SK-N-SH treated with all-trans-retinoic acid at 6 μM for 48 hours (cell line): ENCODE measurements around the gene SETD4.

Experiments used
- ATAC-seq: fragments of 200-7000 bp; cut with Tn5 transposase; 3 replicates; pipeline ENCODE4 v1.9.1; 2020; ENCODE audit warnings: mild to moderate bottlenecking, moderate library complexity
- ARNTL ChIP-seq: fragments of 450-650 bp; formaldehyde crosslinking; IDR thresholded peaks from 2 replicates; pipeline ENCODE4 v1.5.0; 2020; ENCODE audit warnings: low read depth, mild to moderate bottlenecking, moderate library complexity, borderline replicate concordance
- BACH2 ChIP-seq: fragments of 250-450 bp; sonication (Bioruptor Pico); IDR thresholded peaks from 2 replicates; pipeline ENCODE4 v1.9.0; 2021; ENCODE audit warnings: mild to moderate bottlenecking, borderline replicate concordance
- CREB5 ChIP-seq: fragments of 250-450 bp; sonication (Bioruptor Pico); IDR thresholded peaks from 2 replicates; pipeline ENCODE4 v1.5.1; 2020; ENCODE audit warnings: low read depth, mild to moderate bottlenecking, moderate library complexity
- CSDC2 ChIP-seq: fragments of 250-450 bp; sonication (Bioruptor Pico); IDR thresholded peaks from 2 replicates; pipeline ENCODE4 v1.5.0; 2020; ENCODE audit warnings: mild to moderate bottlenecking, moderate library complexity
- ESRRG ChIP-seq: fragments of 250-450 bp; sonication (Bioruptor Pico); IDR thresholded peaks from 2 replicates; pipeline ENCODE4 v1.6.1; 2021; ENCODE audit warnings: mild to moderate bottlenecking
- GLIS3 ChIP-seq: fragments of 250-450 bp; sonication (Bioruptor Pico); IDR thresholded peaks from 2 replicates; pipeline ENCODE4 v1.5.0; 2020; ENCODE audit warnings: mild to moderate bottlenecking, moderate library complexity
- OSR1 ChIP-seq: fragments of 250-450 bp; sonication (Bioruptor Pico); IDR thresholded peaks from 2 replicates; pipeline ENCODE4 v1.8.0; 2022; ENCODE audit warnings: moderate library complexity, mild to moderate bottlenecking, inconsistent platforms
- PATZ1 ChIP-seq: fragments of 250-450 bp; sonication (Bioruptor Pico); IDR thresholded peaks from 2 replicates; pipeline ENCODE4 v1.8.0; 2020; ENCODE audit warnings: mild to moderate bottlenecking, moderate library complexity, borderline replicate concordance
- POU6F1 ChIP-seq: fragments of 250-450 bp; sonication (Bioruptor Pico); IDR thresholded peaks from 2 replicates; pipeline ENCODE4 v1.8.0; 2021; ENCODE audit warnings: low read depth, mild to moderate bottlenecking, moderate library complexity, borderline replicate concordance
- RARB ChIP-seq: fragments of 250-450 bp; sonication (Bioruptor Pico); IDR thresholded peaks from 2 replicates; pipeline ENCODE4 v1.8.0; 2021; ENCODE audit warnings: mild to moderate bottlenecking, moderate library complexity
- SNAI2 ChIP-seq: fragments of 250-450 bp; sonication (Bioruptor Pico); IDR thresholded peaks from 2 replicates; pipeline ENCODE4 v1.5.0; 2020; ENCODE audit warnings: mild to moderate bottlenecking, moderate library complexity
- TCF4 ChIP-seq: fragments of 250-450 bp; sonication (Bioruptor Pico); IDR thresholded peaks from 2 replicates; pipeline ENCODE4 v1.8.0; 2021; ENCODE audit warnings: mild to moderate bottlenecking, moderate library complexity, borderline replicate concordance
- TOX ChIP-seq: fragments of 250-450 bp; sonication (Bioruptor Pico); IDR thresholded peaks from 2 replicates; pipeline ENCODE4 v1.8.0; 2021; ENCODE audit warnings: mild to moderate bottlenecking, moderate library complexity, borderline replicate concordance
- TSHZ2 ChIP-seq: fragments of 250-450 bp; sonication (Bioruptor Pico); IDR thresholded peaks from 2 replicates; pipeline ENCODE4 v1.5.0; 2020; ENCODE audit warnings: mild to moderate bottlenecking, moderate library complexity
- ZC3H10 ChIP-seq: fragments of 250-450 bp; sonication (Bioruptor Pico); IDR thresholded peaks from 2 replicates; pipeline ENCODE4 v1.5.1; 2021; ENCODE audit warnings: mild to moderate bottlenecking, moderate library complexity
- ZFP3 ChIP-seq: fragments of 250-450 bp; sonication (Bioruptor Pico); IDR thresholded peaks from 2 replicates; pipeline ENCODE4 v1.5.0; 2020; ENCODE audit warnings: mild to moderate bottlenecking, moderate library complexity
- ZFP30 ChIP-seq: fragments of 450-650 bp; formaldehyde crosslinking; IDR thresholded peaks from 2 replicates; pipeline ENCODE4 v1.5.0; 2022; ENCODE audit warnings: mild to moderate bottlenecking, moderate library complexity
- ZNF565 ChIP-seq: fragments of 450-650 bp; formaldehyde crosslinking; conservative IDR thresholded peaks from 2 replicates; pipeline ENCODE4 v1.5.0; 2020; ENCODE audit warnings: low read depth, mild to moderate bottlenecking, moderate library complexity
- ZNF70 ChIP-seq: fragments of 450-650 bp; formaldehyde crosslinking; IDR thresholded peaks from 2 replicates; pipeline ENCODE4 v1.5.0; 2020; ENCODE audit warnings: mild to moderate bottlenecking, moderate library complexity
- ZNF8 ChIP-seq: fragments of 450-650 bp; formaldehyde crosslinking; IDR thresholded peaks from 2 replicates; pipeline ENCODE4 v1.5.0; 2020; ENCODE audit warnings: mild to moderate bottlenecking, moderate library complexity
- TF ChIP-seq, protein P1 (sequence below): fragments of 250-450 bp; sonication (Bioruptor Pico); IDR thresholded peaks from 2 replicates; pipeline ENCODE4 v1.5.1; 2021; ENCODE audit warnings: mild to moderate bottlenecking, moderate library complexity

SETD4 gene

GRCh38 chr21:36096398-36097290 lies 36.3 kb upstream of the SETD4 start:
- no peak for ATAC-seq
- TF ChIP-seq ZFP3 (no peak), TOX (CRISPR knock-in tag) (no peak), ZNF8 (CRISPR knock-in tag) (no peak), CREB5 (CRISPR knock-in tag) (no peak), TSHZ2 (CRISPR knock-in tag) (no peak), ARNTL (CRISPR knock-in tag) (no peak), ZFP30 (CRISPR knock-in tag) (no peak), ZNF565 (CRISPR knock-in tag) (no peak), PATZ1 (CRISPR knock-in tag) (no peak), GLIS3 (no peak)

GRCh38 chr21:36093512-36093911 lies 33.2 kb upstream of the SETD4 start:
- TF ChIP-seq ZNF565 (CRISPR knock-in tag), result no peak
- no peak for TF ChIP-seq TOX (CRISPR knock-in tag)
- TF ChIP-seq, protein P1, sequence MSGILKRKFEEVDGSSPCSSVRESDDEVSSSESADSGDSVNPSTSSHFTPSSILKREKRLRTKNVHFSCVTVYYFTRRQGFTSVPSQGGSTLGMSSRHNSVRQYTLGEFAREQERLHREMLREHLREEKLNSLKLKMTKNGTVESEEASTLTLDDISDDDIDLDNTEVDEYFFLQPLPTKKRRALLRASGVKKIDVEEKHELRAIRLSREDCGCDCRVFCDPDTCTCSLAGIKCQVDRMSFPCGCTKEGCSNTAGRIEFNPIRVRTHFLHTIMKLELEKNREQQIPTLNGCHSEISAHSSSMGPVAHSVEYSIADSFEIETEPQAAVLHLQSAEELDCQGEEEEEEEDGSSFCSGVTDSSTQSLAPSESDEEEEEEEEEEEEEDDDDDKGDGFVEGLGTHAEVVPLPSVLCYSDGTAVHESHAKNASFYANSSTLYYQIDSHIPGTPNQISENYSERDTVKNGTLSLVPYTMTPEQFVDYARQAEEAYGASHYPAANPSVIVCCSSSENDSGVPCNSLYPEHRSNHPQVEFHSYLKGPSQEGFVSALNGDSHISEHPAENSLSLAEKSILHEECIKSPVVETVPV (CRISPR knock-in tag), result no peak
- no peak for TF ChIP-seq ZNF70 (CRISPR knock-in tag)
- no peak for TF ChIP-seq ZC3H10 (CRISPR knock-in tag)
- no peak for TF ChIP-seq GLIS3
- no peak for TF ChIP-seq SNAI2
- no peak for TF ChIP-seq OSR1
- TF ChIP-seq CREB5 (CRISPR knock-in tag), result no peak
- TF ChIP-seq ESRRG (CRISPR knock-in tag), result no peak
- no peak for TF ChIP-seq BACH2 (CRISPR knock-in tag)
- no peak for TF ChIP-seq RARB (CRISPR knock-in tag)
- TF ChIP-seq TSHZ2 (CRISPR knock-in tag), result no peak
- no peak for TF ChIP-seq ZFP30 (CRISPR knock-in tag)
- TF ChIP-seq CSDC2, result no peak
- no peak for TF ChIP-seq POU6F1 (CRISPR knock-in tag)
- TF ChIP-seq ZNF8 (CRISPR knock-in tag), result no peak
- no peak for TF ChIP-seq ARNTL (CRISPR knock-in tag)
- TF ChIP-seq TCF4 (CRISPR knock-in tag), result no peak
- no peak for TF ChIP-seq ZFP3
- TF ChIP-seq, all 23 proteins: peak for 0
- no peak for ATAC-seq
